DOHH2 (cell line): Measurements from ENCODE around the gene IZUMO3.

Experiments
- CTCF ChIP-seq: fragments of 200-600 bp; sonication (generic); IDR thresholded peaks from one replicate; pipeline ENCODE4 v1.5.1; 2014; ENCODE audit warnings: antibody characterized with exemption, mild to moderate bottlenecking, low read depth, low read length; ENCODE audit not compliant: poor library complexity, severe bottlenecking
- EZH2phosphoT487 ChIP-seq: fragments of 200-600 bp; sonication (generic); IDR thresholded peaks from 2 replicates; pipeline ENCODE4 v1.6.1; 2017; ENCODE audit warnings: borderline replicate concordance, mild to moderate bottlenecking, antibody characterized with exemption, low read length, moderate library complexity, mixed read lengths

DNA sequence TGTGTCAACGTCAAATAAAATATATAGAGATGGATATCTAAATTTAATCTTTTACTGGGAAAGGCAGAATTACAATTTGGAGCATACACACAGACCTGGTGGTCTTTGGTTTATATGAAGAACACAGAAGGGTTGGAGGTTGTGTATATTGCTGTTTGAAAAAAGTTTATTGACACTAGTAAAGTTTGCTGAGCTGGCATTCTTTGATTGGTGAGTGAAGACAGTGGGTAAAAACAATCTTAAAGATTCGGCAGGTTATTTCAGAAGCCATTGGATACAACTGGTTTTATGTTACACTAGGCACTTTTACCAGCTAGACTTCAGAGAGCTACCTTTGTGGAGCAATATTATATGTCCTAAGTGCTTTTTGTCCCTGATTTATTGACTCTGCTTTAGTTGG lies 27.2 kb downstream of the IZUMO3 start:
- no peak for TF ChIP-seq CTCF
- TF ChIP-seq EZH2phosphoT487: no peak
